NCI-H1930 (cell line): ENCODE data around the gene ZNF423.
"Not testable (repeated sequence)": the region's sequence is repeated elsewhere in the genome, so short reads cannot be mapped to it uniquely, and the experiment has no call there.

Experiments
- DNase-seq, 2 experiments: peaks; one replicate each; lab custom pipeline; 2025; lab: John Stamatoyannopoulos, UW

ZNF423 gene

GRCh38 chr16:49696414-49697101, 159.4 kb downstream of the ZNF423 start:
- no peak for DNase-seq

DNA sequence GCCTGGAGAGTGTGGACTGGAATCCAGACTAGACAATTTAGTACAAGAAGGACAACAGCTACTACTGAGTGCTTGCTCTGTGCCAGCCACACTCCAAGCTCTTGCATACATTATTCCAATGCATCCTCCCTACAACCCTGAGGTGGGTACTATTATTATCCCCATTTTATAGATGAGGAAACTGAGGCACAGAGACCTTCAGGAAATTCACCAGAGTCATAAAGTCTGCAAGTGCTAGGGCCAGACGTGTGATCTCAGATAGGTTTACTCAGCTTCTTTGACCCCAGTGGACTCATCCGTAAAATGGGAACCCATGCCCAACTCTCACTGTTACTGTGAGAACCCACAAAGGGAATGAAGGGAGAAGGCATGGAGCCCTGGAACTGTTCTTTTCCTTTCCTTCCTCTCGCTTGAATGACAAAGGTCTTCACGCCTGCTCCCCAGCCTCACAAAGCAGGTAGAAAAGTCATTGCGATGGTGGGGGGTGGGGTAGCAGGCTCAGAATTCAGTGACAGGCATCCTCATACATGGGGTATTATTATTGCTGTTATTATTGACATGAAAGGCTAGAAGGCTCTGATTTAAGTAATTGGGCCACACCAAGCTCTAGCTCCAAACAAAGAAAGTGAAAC, 160.0 kb downstream of the ZNF423 start:
- DNase-seq = no peak

- DNase-seq = no peak
These were observed 162.5 kb downstream of the ZNF423 start for GRCh38 chr16:49693445-49693844.

DNA sequence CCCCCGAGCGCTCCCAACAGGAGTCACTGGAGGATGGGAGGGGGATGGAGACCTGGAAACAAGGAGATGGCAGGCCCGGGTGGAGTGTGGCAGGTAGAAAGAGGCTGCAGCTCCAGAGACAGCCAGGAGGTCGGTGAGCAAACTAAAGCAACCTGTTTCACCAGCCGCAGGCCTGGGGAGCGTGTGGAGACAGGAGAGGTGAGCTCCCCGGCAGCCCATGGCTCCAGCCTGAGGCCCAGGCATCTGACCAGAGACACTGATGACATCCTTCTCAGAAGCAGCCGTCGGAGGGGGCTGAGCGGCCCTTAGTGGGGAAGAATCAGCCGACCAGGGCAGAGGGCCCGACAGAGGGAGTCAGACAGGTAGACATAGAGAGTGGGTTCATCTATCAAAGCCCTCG, 165.1 kb downstream of the ZNF423 start:
- no peak for DNase-seq

- no peak for DNase-seq
These were observed 167.7 kb downstream of the ZNF423 start for GRCh38 chr16:49688036-49688697.

DNA sequence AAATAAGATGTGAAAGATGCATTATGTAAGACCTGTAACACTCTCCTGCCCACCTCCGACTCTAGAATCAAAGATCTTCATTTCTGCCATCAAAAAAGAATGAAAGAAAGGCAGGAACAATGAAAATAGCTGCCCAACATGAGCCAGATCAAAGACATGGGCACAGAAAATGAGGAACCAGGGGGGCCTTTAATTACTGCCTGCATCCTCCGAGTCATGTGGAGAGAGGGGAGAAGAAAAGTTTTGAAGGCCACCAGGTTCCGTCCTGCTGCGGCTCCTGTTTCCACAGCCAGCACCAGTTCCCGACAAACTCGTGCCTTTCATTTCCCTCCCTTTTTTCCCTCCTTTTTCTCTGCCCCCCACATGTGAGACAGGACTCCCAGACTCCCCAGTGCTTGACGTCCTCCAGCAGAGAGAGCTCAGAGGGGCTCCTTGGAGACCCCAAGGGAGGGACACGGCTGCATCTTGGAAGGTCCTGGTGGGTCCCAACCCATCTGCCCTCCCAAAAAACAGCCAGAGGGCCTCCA, 168.4 kb downstream of the ZNF423 start:
- DNase-seq = no peak

- DNase-seq = no peak
These were observed 171.2 kb downstream of the ZNF423 start for GRCh38 chr16:49684696-49685095.

DNA sequence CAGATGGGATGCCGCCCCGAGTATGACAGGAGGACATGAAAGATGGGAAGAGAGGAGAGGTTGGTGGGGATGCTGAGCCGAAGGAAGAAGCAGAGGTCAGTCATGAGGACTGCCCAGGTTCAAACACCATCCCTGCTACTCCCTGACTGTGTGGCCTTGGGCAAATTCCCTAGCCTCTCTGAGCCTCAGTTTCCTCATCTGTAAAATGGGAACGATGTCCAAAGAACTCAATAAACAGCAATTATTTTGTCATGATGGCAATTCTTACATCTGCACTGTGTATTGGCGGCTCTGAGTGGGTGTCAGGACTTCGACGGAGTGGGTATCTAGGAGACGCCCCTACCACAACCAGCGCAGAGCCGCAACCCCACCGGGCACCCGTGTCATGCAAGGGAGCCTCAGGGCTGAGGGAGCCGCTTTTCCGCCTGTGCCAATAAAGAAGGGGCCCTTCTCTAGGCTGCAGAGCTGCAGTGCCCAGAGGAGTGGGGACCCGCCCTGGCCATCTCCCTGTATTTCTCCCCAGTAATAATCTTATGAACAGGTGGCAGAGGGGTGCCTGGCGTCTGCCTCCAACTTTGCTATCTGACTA, 173.2 kb downstream of the ZNF423 start:
- no peak for DNase-seq

DNA sequence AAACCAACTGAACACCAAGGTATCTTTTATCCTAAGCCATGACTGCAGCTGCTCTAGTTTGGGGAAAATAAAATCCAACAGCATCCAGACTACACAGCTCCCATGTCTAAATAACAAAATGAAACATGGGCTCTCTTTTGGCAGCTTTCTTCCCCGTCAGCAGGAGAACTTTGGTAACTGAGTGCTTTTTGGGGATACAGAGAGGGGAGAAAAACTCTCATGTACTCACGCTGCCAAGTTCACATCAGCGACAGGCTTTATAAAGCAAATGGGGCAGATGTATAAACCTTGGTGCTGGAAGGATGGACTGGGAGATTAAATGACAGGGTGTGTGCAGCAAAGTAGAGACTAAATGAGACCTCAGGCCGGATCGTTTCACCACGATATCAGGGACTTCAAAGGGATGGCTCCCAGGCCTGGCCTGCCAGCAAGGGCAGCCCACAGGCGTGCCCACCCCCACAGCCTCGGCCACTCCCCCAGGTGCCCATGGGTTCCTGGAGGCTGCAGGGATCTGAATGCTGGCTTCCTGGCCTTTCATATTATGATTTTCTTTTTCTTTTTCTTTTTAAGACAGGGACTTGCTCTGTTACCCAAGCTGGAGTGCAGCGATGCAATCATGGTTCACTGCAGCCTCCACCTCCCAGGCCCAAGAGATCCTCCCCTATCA, 174.6 kb downstream of the ZNF423 start:
- no peak for DNase-seq

GRCh38 chr16:49679095-49679494, 176.8 kb downstream of the ZNF423 start:
- DNase-seq = no peak

GRCh38 chr16:49677661-49678060, 178.3 kb downstream of the ZNF423 start:
- DNase-seq = not testable (repeated sequence)

DNA sequence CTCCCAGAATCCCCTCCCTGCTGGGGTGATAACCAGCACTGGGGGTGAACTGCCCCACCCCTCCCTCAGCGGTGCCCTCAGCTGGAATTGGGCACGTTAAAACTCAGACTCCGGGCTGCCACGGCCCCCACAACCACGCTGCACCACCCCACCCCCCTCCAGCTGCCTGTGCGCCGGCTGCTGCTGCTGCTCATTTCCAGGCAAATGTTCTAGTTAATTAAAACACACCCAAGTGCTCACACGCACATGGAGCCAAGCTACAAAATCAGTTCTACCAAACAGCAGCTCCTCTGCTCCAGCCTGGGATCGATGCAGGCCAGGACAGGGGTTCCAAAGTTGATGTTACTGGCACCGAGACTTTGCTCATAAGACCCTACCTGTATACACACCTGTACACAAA, 180.5 kb downstream of the ZNF423 start:
- DNase-seq = no peak

GRCh38 chr16:49674990-49675389, 180.9 kb downstream of the ZNF423 start:
- no peak for DNase-seq

DNA sequence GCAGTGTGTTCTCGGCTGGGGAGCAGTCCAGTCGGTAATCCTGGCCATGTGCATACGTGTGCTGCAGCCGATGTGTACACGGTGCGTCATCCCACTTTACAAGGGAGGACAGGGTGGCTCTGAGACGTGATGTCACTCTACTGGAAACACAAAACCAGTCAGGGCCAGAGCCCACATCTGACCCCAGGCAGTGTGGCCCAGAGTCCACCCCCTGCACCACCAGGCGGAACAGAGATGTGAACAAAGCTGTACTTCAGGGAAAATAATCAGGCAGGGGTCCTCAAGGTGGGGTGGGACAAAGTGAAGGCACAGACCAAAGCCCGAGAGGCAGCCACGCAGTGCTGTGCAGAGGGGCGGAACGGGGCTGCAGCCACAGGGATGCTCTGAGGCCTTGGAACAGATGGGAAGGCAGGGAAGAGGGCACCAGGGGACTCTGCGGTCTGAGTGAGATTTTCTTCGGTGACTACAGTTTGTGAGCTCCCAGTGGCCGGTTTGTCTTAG, 181.5 kb downstream of the ZNF423 start:
- DNase-seq = no peak

DNA sequence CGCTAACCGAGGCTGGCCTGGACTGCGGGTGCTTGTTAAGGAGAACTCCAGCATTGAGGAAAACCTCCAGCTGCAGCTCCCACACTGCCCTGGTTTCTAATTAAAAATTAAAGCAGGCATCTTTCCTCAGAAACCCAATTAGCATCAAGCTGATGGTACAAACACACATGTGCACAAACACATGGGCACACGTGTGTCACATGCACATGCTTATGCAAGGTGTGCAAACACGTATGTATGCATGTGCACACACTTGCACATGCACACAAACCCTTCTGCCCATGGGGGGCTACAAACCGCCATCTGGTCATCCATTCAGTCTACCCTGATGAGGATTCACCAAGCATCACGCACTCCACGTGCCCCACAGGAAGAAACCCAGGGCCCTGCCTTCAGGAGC, 182.5 kb downstream of the ZNF423 start:
- DNase-seq = no peak

DNA sequence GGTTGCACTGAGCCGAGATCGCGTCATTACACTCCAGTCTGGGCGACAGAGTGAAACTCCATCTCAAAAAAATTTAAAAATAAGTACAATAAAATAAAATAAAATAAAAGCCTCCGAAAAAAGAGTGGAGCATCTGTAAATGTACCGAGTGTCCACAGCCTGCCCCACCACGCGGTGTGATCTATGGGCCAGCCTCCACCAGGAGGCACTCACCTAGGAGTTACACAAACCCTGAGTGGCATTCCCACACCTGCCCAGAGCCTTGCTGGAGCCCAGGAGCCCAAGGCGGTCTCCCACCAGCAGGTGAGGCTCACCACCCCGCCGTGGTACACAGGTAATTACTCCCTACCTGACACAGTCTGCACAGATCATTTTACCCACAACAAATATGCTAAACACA, 183.2 kb downstream of the ZNF423 start:
- DNase-seq = no peak

GRCh38 chr16:49671333-49671732, 184.6 kb downstream of the ZNF423 start:
- no peak for DNase-seq

GRCh38 chr16:49670627-49671026, 185.3 kb downstream of the ZNF423 start:
- no peak for DNase-seq

GRCh38 chr16:49665482-49666230, 190.3 kb downstream of the ZNF423 start:
- DNase-seq = no peak

DNA sequence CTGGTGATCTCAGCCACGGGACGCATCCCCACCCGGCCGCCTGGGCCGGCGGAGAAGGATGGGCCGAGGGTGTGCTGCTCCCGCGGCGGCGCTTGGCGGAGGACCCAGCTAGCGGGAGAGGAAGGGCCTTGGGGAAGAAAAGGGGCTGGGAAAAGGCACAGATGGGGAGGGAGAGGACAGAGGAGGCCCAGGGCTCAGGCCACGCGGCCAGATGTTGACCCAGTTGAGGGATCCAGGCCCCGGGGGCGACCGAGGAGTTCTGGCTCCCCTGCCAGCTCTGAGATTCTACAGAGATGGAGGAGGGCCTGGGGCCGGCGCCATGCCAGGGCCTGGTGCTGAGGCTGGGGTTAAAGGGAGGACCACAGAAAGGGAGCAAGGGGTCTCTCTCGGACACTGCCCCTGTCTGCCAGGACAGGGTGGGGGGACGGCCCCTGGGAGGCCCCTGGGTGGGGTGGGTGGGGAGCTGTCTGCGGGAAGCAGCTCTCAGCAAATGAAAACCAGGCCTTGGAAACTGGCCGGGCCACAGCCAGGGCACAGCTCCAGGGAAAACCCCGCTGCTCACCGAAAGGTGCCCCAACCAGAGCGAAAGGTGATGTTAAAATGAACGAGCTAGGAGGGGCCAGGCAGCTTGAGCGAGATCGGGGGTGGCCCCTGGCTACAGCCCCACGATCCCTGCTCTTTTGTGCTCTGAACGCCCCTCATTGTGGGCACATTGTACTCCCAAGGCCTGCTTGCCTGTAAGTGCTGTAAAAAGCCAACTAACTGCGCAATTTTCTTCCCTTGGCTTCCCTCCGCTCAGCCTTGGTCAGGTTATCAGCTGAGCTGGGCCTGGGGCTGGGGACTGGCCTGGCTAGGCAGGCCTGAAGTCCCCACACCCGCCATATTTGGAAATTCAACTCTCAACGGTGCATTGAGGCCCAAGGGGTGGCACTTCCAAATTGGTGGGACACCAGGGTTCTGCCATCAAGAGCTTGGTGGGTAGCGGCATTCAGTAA, 191.4 kb downstream of the ZNF423 start:
- DNase-seq = no peak
